Ishikawa (cell line): Measurements from ENCODE around the gene KRTAP19-1.

ENCODE experiments used
- CEBPB ChIP-seq: IDR thresholded peaks from 2 replicates; pipeline ENCODE4 v1.6.1; 2012
- CREB1 ChIP-seq: IDR thresholded peaks from 2 replicates; pipeline ENCODE4 v1.6.1; 2012; ENCODE audit warnings: low read depth
- EGR1 ChIP-seq: IDR thresholded peaks from 2 replicates; pipeline ENCODE4 v1.6.1; 2012
- EP300 ChIP-seq: IDR thresholded peaks from 2 replicates; pipeline ENCODE4 v1.6.1; 2012; ENCODE audit warnings: borderline replicate concordance
- FOXM1 ChIP-seq: IDR thresholded peaks from 2 replicates; pipeline ENCODE4 v1.6.1; 2012; ENCODE audit warnings: low read depth, borderline replicate concordance
- NFIC ChIP-seq: IDR thresholded peaks from 2 replicates; pipeline ENCODE4 v1.6.1; 2012
- RAD21 ChIP-seq: IDR thresholded peaks from 2 replicates; pipeline ENCODE4 v1.6.1; 2012; ENCODE audit warnings: low read depth
- TAF1 ChIP-seq: IDR thresholded peaks from 2 replicates; pipeline ENCODE4 v1.6.1; 2012; ENCODE audit warnings: low read depth, mild to moderate bottlenecking
- TCF12 ChIP-seq: IDR thresholded peaks from 2 replicates; pipeline ENCODE4 v1.6.1; 2012; ENCODE audit warnings: low read depth
- TEAD4 ChIP-seq: IDR thresholded peaks from 2 replicates; pipeline ENCODE4 v1.6.1; 2012
- USF1 ChIP-seq: IDR thresholded peaks from 2 replicates; pipeline ENCODE4 v1.6.1; 2012
- YY1 ChIP-seq: IDR thresholded peaks from 2 replicates; pipeline ENCODE4 v1.6.1; 2012; ENCODE audit warnings: low read depth
- ZBTB7A ChIP-seq: IDR thresholded peaks from 2 replicates; pipeline ENCODE4 v1.6.1; 2012; ENCODE audit warnings: low read depth
- TF ChIP-seq, protein P1 (sequence below): IDR thresholded peaks from 2 replicates; pipeline ENCODE4 v1.6.1; 2012; ENCODE audit warnings: low read depth, mild to moderate bottlenecking
- TF ChIP-seq, protein P2 (sequence below): IDR thresholded peaks from 2 replicates; pipeline ENCODE4 v1.6.1; 2012

Gene KRTAP19-1

GRCh38 chr21:30480145-30480544, at the start of gene KRTAP19-1:
Gene KRTAP19-1, minus strand, starts transcription at chr21:30480367. Its CDS starts 50 bp downstream, at chr21:30480317.
- no peak for TF ChIP-seq EP300
- TF ChIP-seq, protein P1, sequence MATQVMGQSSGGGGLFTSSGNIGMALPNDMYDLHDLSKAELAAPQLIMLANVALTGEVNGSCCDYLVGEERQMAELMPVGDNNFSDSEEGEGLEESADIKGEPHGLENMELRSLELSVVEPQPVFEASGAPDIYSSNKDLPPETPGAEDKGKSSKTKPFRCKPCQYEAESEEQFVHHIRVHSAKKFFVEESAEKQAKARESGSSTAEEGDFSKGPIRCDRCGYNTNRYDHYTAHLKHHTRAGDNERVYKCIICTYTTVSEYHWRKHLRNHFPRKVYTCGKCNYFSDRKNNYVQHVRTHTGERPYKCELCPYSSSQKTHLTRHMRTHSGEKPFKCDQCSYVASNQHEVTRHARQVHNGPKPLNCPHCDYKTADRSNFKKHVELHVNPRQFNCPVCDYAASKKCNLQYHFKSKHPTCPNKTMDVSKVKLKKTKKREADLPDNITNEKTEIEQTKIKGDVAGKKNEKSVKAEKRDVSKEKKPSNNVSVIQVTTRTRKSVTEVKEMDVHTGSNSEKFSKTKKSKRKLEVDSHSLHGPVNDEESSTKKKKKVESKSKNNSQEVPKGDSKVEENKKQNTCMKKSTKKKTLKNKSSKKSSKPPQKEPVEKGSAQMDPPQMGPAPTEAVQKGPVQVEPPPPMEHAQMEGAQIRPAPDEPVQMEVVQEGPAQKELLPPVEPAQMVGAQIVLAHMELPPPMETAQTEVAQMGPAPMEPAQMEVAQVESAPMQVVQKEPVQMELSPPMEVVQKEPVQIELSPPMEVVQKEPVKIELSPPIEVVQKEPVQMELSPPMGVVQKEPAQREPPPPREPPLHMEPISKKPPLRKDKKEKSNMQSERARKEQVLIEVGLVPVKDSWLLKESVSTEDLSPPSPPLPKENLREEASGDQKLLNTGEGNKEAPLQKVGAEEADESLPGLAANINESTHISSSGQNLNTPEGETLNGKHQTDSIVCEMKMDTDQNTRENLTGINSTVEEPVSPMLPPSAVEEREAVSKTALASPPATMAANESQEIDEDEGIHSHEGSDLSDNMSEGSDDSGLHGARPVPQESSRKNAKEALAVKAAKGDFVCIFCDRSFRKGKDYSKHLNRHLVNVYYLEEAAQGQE: no peak
- TF ChIP-seq YY1: no peak
- no peak for TF ChIP-seq TCF12
- no peak for TF ChIP-seq FOXM1
- TF ChIP-seq CREB1: no peak
- TF ChIP-seq EGR1: no peak
- no peak for TF ChIP-seq NFIC

DNA sequence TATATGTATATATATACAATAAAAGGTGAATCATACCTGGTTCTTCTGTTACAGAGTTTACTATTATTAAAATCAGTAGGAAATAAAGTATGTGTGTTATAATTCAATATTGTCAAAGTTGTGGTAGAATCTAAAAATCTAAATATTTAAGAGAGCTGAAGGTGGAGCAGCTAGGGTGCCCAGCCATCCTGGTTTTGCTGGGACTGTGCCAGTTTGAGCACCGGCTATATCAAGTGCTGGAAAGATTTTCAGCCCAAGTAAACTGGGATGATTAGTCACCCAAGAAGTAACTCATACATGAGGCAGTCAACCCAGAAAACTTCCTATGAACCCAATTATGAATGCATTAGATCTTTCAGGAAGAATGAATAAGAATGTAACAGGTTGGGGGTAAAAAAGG, 38.7 kb upstream of the KRTAP19-1 start:
- TF ChIP-seq TCF12: no peak
- TF ChIP-seq YY1: no peak
- no peak for TF ChIP-seq FOXM1
- TF ChIP-seq TEAD4: no peak
- TF ChIP-seq ZBTB7A: no peak
- TF ChIP-seq, protein P2, sequence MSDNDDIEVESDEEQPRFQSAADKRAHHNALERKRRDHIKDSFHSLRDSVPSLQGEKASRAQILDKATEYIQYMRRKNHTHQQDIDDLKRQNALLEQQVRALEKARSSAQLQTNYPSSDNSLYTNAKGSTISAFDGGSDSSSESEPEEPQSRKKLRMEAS: no peak
- TF ChIP-seq EGR1: no peak
- TF ChIP-seq EP300: no peak
- no peak for TF ChIP-seq NFIC
- TF ChIP-seq, protein P1: no peak
- TF ChIP-seq CREB1: no peak

- TF ChIP-seq NFIC (no peak), EGR1 (no peak), EP300 (no peak), RAD21 (no peak), TEAD4 (no peak), ZBTB7A (no peak), CEBPB (no peak), YY1 (no peak), FOXM1 (no peak), TAF1 (no peak), TCF12 (no peak), CREB1 (no peak), USF1 (no peak)
- TF ChIP-seq, protein P2: no peak
- TF ChIP-seq, protein P1: no peak
These were observed 35.5 kb upstream of the KRTAP19-1 start for GRCh38 chr21:30515681-30516080.

DNA sequence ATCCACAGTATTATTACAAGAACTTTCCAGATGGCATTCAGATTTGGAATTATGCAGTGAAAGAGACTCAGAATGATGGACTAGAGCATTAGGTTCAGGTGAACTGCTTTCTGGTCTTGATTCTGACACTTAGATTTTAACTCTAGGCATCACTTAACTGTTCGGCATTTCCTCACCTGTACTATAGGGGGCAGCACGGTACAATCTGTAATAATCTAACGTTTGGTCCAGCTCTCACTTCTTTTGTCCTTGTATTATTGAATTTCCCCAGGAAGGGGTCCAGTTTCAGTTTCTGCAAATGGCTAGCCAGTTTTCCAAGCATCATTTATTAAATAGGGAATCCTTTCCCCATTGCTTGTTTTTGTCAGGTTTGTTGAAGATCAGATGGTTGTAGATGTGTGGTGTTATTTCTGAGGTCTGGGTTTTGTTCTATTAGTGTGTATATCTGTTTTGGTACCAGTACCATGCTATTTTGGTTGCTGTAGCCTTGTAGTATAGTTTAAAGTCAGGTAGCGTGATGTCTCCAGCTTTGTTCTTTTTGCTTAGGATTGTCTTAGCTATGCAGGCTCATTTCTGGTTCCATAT, 25.5 kb upstream of the KRTAP19-1 start:
- peak; percentile 25 for TF ChIP-seq RAD21

DNA sequence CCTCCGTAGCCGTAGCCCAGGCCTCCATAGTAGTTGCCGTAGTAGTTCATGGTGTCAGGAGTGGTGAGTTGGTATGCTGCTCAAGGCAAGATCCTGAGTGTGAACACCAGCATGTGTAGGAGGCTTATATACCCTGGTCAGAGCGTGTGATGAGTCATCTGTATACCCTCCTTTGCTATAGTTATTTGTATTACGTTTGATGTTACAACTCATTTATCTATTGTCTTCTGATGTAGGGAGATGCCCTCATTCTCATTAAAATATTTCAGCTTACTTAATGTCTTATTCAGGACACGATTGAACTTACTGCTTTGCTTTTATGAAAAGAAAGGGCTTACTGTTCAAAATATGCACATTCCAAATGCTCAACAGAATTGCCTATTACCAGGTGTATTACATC, 21.9 kb upstream of the KRTAP19-1 start, which contains the start of gene KRTAP19-5:
Gene KRTAP19-5, minus strand, starts transcription at position 101 of the 400 bp plus-strand sequence. Its CDS starts 51 bp downstream, at position 50.
- TF ChIP-seq ZBTB7A (no peak), EP300 (no peak), NFIC (no peak), RAD21 (no peak), YY1 (no peak), CEBPB (no peak)
